HepG2 (cell line): ENCODE data around the gene GABARAPL2. TPM values are rescaled to one million over a fixed set of nuclear protein-coding genes. Genes with fewer than 3 reads are reported as not detected.

ENCODE experiments used
- AGO1 ChIP-seq: fragments of 200-400 bp; formaldehyde crosslinking; IDR thresholded peaks from 2 replicates; pipeline ENCODE4 v1.6.1; 2017; ENCODE audit warnings: mild to moderate bottlenecking, low read depth, low read length, moderate library complexity; ENCODE audit not compliant: poor library complexity, severe bottlenecking
- FOXA1 ChIP-seq, 2 experiments: fragments of 450-650 bp in 1 of 2; sonication (generic) in 1 of 2; formaldehyde crosslinking in 1 of 2; IDR thresholded peaks; 2 replicates each; pipeline versions ENCODE4 v1.4.0 to v1.6.1; 2016 to 2020; ENCODE audit warnings: missing genetic modification reagents in 1 of 2
- HMG20B ChIP-seq: conservative IDR thresholded peaks from 2 replicates; pipeline ENCODE4 v1.6.1; 2016; ENCODE audit warnings: missing genetic modification reagents, missing compliant biosample characterization
- IRF9 ChIP-seq: sonication (generic); formaldehyde crosslinking; IDR thresholded peaks from 2 replicates; pipeline ENCODE4 v1.8.0; 2022; ENCODE audit warnings: missing genetic modification reagents, mild to moderate bottlenecking, borderline replicate concordance
- KDM1A ChIP-seq: IDR thresholded peaks from 2 replicates; pipeline ENCODE4 v1.6.1; 2016; ENCODE audit warnings: missing compliant biosample characterization
- MAFG ChIP-seq: sonication (generic); formaldehyde crosslinking; IDR thresholded peaks from 2 replicates; pipeline ENCODE4 v1.5.1; 2020; ENCODE audit warnings: mild to moderate bottlenecking, missing genetic modification reagents
- MEIS2 ChIP-seq: sonication (generic); formaldehyde crosslinking; IDR thresholded peaks from 2 replicates; pipeline ENCODE4 v1.9.0; 2021; ENCODE audit warnings: mild to moderate bottlenecking, missing genetic modification reagents
- MIER3 ChIP-seq: IDR thresholded peaks from 2 replicates; pipeline ENCODE4 v1.6.1; 2016; ENCODE audit warnings: missing compliant biosample characterization, borderline replicate concordance
- PHB2 ChIP-seq: fragments of 450-650 bp; IDR thresholded peaks from 2 replicates; pipeline ENCODE4 v1.6.1; 2018; ENCODE audit not compliant: partially characterized antibody
- ZBTB21 ChIP-seq: sonication (generic); formaldehyde crosslinking; IDR thresholded peaks from 2 replicates; pipeline ENCODE4 v1.4.0; 2020; ENCODE audit warnings: missing genetic modification reagents
- ZHX1 ChIP-seq: sonication (generic); formaldehyde crosslinking; IDR thresholded peaks from 2 replicates; pipeline ENCODE4 v1.8.1; 2022; ENCODE audit warnings: low read depth, mild to moderate bottlenecking, missing genetic modification reagents
- ZNF160 ChIP-seq: sonication (generic); formaldehyde crosslinking; IDR thresholded peaks from 2 replicates; pipeline ENCODE4 v1.8.0; 2022; ENCODE audit warnings: mild to moderate bottlenecking, inconsistent platforms, missing genetic modification reagents
- ZNF264 ChIP-seq: sonication (generic); formaldehyde crosslinking; IDR thresholded peaks from 2 replicates; pipeline ENCODE4 v1.4.0; 2020; ENCODE audit warnings: missing genetic modification reagents
- ZNF510 ChIP-seq: sonication (generic); formaldehyde crosslinking; IDR thresholded peaks from 2 replicates; pipeline ENCODE4 v1.4.0; 2020; ENCODE audit warnings: low read depth, mild to moderate bottlenecking, missing genetic modification reagents
- ZNF530 ChIP-seq: sonication (generic); formaldehyde crosslinking; IDR thresholded peaks from 2 replicates; pipeline ENCODE4 v1.5.0; 2020; ENCODE audit warnings: low read depth, mild to moderate bottlenecking, missing genetic modification reagents
- ZNF780A ChIP-seq: sonication (generic); formaldehyde crosslinking; IDR thresholded peaks from 2 replicates; pipeline ENCODE4 v1.8.0; 2022; ENCODE audit warnings: mild to moderate bottlenecking, missing genetic modification reagents, moderate library complexity
- polyA plus RNA-seq, 8 experiments: library from polyadenylated mRNA; depleted of rRNA in 3 of 8; stranded (reverse) in 7 of 8; unstranded in 1 of 8; fragments of >200 nt; fragmentation: Illumina TruSeq in 4 of 8; extraction: Trizol in 4 of 8; gene quantifications; 2 replicates each; pipeline versions ENCODE4 v1.2.1 to v1.2.3, GENCODE V29; 2011 to 2016; ENCODE audit warnings: low read depth in 4 of 8, missing spikeins in 1 of 8, mixed read lengths in 1 of 8; ENCODE audit not compliant: insufficient read depth in 1 of 8
- total RNA-seq, 5 experiments: library from RNA; depleted of rRNA; stranded (reverse); fragments of >200 nt; fragmentation: Illumina TruSeq; extraction: Trizol; gene quantifications; 2 replicates each; pipeline ENCODE4 v1.2.3, GENCODE V29; 2016; ENCODE audit warnings: low read depth in 1 of 5
- TF ChIP-seq, protein P1 (sequence below): sonication (generic); formaldehyde crosslinking; IDR thresholded peaks from 2 replicates; pipeline ENCODE4 v1.4.0; 2020; ENCODE audit warnings: missing genetic modification reagents
- TF ChIP-seq, protein P2 (sequence below): sonication (generic); formaldehyde crosslinking; IDR thresholded peaks from 2 replicates; pipeline ENCODE4 v1.9.0; 2021; ENCODE audit warnings: missing genetic modification reagents, borderline replicate concordance

The GABARAPL2 gene
- total and polyA plus RNA-seq, 2 of the 13 experiments (the other 11 are each of a cell fraction or from before 2014, with no cell fraction given): 76.4 to 83.0 TPM

DNA sequence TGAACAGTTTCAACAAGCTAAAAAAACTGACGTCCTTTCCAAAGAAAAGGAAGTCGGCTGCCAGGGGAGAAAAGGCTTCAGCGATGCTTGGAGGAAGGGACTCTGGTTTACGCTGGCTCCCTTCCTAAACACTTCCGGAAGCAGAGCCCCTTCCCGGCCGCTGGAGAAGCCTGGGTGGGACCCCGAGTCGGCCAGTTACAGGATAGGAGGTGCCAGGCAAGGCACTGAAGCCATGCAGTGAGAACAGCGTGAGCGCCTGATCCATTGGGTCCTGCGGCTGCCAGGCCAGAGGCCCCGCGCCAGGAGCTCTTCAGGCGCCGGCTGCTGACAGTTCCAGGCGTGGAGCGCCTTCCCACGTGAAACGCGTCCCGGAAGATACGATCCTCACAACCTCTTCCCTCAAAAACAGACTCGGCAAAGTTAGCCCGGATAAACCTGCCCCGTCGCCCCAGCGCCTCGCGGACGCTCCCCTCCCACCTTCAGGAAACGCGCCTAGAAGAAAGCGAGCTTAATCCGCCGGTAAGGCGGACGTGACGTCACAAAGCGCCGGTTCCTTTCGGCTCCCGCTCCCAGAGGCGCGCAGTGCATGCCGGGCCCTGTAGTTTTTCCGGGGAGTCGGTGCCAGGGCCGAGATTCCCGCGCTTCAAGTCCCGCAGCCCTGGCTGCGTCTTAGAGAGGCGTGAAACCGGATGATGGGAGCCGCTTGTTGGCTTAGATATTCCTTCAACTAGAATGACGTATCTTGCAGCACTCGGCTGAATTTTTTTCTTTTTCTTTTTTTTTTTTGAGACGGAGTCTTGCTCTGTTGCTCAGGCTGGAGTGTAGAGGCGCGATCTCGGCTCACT, 56.8 kb downstream of the GABARAPL2 start, which contains the start of gene ADAT1 (continued):
- TF ChIP-seq, protein P1, sequence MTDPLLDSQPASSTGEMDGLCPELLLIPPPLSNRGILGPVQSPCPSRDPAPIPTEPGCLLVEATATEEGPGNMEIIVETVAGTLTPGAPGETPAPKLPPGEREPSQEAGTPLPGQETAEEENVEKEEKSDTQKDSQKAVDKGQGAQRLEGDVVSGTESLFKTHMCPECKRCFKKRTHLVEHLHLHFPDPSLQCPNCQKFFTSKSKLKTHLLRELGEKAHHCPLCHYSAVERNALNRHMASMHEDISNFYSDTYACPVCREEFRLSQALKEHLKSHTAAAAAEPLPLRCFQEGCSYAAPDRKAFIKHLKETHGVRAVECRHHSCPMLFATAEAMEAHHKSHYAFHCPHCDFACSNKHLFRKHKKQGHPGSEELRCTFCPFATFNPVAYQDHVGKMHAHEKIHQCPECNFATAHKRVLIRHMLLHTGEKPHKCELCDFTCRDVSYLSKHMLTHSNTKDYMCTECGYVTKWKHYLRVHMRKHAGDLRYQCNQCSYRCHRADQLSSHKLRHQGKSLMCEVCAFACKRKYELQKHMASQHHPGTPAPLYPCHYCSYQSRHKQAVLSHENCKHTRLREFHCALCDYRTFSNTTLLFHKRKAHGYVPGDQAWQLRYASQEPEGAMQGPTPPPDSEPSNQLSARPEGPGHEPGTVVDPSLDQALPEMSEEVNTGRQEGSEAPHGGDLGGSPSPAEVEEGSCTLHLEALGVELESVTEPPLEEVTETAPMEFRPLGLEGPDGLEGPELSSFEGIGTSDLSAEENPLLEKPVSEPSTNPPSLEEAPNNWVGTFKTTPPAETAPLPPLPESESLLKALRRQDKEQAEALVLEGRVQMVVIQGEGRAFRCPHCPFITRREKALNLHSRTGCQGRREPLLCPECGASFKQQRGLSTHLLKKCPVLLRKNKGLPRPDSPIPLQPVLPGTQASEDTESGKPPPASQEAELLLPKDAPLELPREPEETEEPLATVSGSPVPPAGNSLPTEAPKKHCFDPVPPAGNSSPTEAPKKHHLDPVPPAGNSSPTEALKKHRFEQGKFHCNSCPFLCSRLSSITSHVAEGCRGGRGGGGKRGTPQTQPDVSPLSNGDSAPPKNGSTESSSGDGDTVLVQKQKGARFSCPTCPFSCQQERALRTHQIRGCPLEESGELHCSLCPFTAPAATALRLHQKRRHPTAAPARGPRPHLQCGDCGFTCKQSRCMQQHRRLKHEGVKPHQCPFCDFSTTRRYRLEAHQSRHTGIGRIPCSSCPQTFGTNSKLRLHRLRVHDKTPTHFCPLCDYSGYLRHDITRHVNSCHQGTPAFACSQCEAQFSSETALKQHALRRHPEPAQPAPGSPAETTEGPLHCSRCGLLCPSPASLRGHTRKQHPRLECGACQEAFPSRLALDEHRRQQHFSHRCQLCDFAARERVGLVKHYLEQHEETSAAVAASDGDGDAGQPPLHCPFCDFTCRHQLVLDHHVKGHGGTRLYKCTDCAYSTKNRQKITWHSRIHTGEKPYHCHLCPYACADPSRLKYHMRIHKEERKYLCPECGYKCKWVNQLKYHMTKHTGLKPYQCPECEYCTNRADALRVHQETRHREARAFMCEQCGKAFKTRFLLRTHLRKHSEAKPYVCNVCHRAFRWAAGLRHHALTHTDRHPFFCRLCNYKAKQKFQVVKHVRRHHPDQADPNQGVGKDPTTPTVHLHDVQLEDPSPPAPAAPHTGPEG (CRISPR knock-in tag): no peak
- TF ChIP-seq ZNF510 (CRISPR knock-in tag) (no peak), ZNF530 (CRISPR knock-in tag) (no peak), IRF9 (CRISPR knock-in tag) (peak; percentile 75; the same call in 1 of the 2 replicates), ZNF264 (CRISPR knock-in tag) (no peak), PHB2 (no peak), AGO1 (peak; percentile 90), HMG20B (CRISPR knock-in tag) (0 out of 2 replicates have a peak, but pooled peaks have one; percentile 27), MIER3 (CRISPR knock-in tag) (peak; percentile 86; the same call in 1 of the 2 replicates), ZNF160 (CRISPR knock-in tag) (peak; percentile 76; the same call in 1 of the 2 replicates), FOXA1 (IDR thresholded peaks at IDR 0.05) (no peak), FOXA1 (CRISPR knock-in tag; IDR thresholded peaks at IDR 0.05) (no peak), MAFG (CRISPR knock-in tag) (no peak), KDM1A (CRISPR knock-in tag) (no peak; the same call in 1 of the 2 replicates), MEIS2 (CRISPR knock-in tag) (peak; percentile 61; the same call in 1 of the 2 replicates), ZNF780A (no peak), ZHX1 (peak; percentile 73; the same call in 1 of the 2 replicates), ZBTB21 (CRISPR knock-in tag) (peak; percentile 96)
- TF ChIP-seq, protein P2, sequence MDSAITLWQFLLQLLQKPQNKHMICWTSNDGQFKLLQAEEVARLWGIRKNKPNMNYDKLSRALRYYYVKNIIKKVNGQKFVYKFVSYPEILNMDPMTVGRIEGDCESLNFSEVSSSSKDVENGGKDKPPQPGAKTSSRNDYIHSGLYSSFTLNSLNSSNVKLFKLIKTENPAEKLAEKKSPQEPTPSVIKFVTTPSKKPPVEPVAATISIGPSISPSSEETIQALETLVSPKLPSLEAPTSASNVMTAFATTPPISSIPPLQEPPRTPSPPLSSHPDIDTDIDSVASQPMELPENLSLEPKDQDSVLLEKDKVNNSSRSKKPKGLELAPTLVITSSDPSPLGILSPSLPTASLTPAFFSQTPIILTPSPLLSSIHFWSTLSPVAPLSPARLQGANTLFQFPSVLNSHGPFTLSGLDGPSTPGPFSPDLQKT (CRISPR knock-in tag): no peak
